GM19324 (cell line): Measurements from ENCODE around the gene CCDC172.
"Not testable (repeated sequence)": the region's sequence is repeated elsewhere in the genome, so short reads cannot be mapped to it uniquely, and the experiment has no call there.

ENCODE experiments used
- ATAC-seq: cut with Tn5 transposase; IDR thresholded peaks from one replicate; pipeline ENCODE4 v1.9.1; 2021; ENCODE audit warnings: mild to moderate bottlenecking, moderate library complexity; ENCODE audit not compliant: unreplicated experiment, low FRiP score

The CCDC172 gene

DNA sequence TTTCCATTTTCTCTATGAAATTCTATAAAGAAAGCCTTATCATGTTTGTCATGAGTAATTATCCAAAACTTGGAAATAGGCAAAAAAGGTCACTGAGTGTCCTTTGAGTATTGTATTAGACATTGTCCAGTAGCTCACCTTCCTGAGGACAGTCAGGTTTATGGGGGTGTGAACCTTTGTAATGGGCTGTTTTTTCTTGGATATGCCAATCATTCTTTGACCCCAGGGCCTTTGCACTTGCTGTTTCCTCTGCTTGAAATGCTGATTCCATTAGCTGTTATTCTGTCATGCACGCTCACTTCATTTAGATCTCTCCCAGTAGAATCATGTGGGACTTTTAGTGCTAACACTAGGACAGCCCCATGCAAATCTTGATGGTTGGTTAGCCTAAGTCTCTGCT lies 4.9 kb downstream of the CCDC172 start:
- ATAC-seq: no peak

DNA sequence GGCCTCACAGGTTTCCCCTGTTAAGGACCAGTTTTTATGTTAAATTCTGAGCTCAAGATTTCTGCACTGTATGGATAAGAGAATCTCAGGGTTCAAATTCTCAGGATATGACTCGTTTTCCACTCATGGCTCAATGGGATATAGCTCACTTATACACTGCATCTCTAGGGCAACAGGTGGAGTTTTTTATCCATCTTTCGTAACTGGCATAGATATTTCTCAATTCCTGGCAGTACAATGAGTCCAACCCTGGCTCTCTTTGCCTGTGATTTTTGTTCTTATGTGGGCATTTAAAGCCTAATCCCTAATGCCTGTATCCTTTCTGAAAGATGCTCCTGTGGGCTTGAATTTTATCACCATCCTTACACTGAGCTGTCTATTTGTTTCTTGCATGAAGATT lies 7.6 kb downstream of the CCDC172 start:
- ATAC-seq: no peak

DNA sequence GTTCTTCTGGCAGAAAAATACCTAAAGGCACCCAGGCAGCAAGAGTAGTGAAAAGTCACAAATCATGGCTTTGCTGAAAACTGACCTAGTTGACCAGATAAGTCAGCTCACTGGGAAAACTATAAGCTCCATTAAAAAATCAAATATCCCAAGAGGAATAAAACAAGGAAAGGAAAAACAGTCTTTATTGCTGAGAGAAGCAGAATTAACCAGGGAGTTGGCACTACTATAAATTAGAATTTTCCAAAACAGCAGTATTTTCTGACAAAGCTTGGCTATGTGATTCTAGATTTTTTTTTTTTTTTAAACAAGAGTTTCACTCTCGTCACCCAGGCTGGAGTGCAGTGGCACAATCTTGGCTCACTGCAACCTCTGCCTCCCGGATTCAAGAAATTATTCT lies 12.6 kb downstream of the CCDC172 start:
- no peak for ATAC-seq

DNA sequence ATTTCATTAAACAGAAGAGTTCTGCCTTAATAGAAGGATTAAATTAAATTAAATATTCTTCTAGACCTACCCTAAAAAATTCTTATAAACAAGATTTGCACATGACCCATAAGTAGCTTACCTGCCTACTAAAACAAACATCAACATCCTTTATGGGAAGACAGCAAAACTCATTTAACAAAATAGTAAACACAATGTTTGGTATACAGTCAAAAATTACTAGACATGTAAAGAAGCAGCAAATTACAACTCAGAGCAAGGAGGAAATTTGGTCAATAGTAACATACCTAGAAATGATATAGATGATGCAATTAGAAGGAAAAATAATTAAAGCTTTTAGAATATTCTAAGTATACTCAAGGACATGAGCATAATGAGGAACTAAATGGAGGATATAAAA lies 27.9 kb downstream of the CCDC172 start:
- no peak for ATAC-seq

DNA sequence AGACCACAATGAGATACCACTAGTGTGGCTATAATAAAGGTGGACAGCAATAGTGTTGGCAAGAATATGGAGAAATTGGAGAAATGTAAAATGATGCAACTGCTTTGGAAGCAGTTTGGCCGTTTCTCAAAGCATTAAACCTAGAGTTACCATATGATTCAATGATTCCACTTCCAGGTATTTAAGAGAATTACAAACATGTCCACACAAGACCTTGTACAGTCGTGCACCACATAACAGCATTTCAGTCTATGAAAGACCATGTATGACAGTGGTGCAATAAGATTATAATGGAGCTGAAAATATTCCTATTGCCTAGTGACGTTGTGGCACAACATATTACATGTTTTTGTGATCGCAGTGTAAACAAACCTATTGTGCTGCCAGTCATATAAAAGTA lies 29.6 kb downstream of the CCDC172 start:
- ATAC-seq: no peak

DNA sequence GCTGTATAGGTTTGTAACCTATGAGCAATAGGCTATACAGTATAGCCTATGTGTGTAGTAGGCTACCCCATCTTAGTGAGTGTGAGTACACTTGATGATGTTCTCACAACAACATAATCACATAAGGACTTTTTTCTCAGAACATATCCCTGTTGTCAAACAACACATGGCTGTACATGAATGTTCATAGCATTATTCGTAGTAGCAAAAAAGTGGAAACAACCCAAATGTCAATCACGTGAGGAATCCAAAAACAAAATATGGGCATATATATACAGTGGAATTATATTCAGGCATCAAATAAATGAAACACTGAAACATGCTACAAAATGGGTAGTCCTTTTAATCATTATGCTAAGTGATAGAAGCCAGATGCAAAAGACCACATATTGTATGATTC lies 31.1 kb downstream of the CCDC172 start:
- ATAC-seq: no peak

DNA sequence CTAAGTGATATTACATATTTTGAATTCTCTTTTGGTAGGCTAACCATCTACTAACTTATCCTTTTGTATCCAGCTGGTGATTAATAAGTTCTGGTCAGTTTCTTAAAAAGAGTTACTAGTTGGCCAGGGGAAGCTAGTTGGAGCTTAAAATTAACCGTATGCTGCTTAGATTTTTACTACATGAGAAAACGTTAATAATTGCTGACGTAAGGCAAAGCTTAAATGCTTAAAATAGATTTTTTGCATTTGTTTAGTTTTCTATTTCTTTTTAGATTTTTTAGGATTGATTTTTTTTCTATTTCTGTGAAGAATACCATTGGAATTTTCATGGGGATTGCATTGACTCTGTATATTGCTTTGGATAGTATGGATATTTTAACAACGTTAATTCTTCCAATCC lies 32.6 kb downstream of the CCDC172 start:
- ATAC-seq: no peak

DNA sequence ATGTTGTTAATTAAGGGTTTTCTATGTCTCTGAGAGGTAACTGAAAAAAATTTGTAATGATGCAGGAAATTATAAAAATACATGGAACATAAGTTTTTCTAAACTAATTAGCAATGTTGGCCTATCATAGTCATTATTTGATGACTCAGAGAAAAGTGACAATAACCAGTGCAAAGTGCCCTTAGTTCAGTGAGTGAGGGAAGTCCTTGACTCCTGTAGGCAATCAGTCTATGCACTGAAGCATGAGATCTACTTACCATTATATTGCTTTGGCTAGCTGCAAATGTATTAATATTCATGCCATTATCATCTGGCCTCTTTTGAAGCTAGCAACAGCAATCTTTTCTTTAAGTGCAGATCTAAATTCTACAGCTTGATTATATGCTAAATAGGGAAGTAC lies 40.6 kb downstream of the CCDC172 start:
- no peak for ATAC-seq

DNA sequence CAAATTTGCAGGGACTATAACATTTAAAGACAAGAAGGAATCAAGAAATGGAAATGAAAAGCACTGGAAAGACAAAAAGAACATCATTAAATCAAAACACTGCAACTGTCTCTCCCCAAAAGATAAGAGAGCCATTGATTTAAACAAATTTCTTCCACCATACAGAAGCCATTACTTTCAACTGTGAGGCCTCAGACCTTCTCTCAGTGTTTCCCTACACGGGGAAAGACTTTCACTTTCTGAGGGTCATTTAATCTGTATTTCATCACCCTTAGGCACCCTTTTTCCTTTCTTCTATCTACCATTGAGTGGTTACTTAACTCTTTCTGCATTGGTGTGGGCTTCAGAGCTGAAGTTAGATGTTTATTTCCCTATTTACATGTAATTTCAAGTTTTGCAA lies 47.5 kb downstream of the CCDC172 start:
- no peak for ATAC-seq

DNA sequence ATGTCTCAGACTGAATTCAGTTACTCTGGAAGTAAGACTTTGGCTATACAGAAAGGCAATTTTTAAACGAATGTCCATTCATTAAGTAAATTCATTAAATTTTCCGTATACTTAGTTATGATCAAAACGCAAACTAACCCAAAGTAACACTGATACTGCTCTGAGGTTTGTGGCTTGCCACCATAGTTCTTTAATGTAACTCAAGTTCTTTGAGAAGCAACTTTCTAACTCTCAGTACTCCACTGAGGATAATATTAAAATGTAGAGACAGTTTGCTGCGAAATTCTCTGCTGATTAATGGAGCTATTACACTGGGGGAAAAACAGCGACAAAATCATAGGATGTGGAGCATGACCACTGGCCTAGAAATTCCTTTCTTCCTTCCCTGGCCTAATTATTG lies 58.0 kb downstream of the CCDC172 start:
- ATAC-seq: no peak

DNA sequence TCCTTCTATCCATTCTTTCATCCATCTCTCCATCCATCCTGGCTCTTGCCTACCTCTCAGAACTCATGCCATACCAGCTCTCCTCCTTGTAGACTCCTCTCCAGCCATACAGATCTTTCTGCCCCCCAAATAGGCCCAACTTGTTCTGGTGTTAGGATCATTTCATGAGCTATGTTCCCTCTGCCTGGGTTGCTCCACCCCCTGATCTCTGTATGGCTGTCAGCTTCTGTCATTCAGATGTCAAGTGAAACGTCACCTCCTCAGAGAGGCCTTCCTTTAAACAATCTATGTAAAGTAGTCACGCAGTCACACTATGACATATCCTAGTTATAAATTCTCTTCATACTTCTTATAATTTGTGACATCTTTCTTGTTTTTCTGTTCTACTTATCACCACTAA lies 61.1 kb downstream of the CCDC172 start:
- no peak for ATAC-seq

DNA sequence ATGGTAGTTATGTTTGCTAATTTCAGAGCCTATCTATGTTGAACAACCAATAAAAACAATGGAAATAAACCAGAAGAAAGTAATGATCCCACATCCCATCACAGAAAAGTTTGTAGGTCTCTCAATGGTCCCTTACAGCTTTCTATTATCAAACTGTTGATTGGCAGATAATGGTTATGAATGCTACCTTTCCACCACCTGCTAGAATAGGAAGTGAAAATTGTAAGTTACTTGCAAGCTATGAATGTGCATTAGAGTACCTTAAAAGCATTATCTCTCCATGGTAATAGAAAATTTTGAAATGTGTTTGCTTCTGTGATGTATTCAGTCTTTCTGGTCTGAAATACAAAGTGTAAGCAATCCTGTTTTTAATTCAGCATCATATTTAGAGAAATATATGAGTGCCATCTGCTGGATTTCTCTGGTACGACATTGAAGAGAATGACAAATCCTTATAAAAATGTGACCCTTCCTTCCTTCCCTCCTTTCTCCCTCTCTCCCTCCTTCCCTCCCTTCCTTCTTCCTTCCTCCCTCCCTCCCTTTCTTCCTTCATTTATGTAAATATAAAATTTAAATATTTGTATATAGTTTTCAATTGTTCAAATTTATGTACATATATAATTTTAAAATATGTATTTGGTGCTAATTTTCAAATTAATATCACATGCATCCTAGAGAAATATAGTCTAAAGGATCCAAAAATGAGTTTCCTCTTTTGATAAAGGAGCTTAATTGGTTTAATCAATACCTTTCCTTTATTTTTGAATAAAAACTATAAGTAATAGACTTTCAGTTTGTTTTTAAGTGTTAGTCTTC lies 62.0 kb downstream of the CCDC172 start:
- ATAC-seq: no peak

DNA sequence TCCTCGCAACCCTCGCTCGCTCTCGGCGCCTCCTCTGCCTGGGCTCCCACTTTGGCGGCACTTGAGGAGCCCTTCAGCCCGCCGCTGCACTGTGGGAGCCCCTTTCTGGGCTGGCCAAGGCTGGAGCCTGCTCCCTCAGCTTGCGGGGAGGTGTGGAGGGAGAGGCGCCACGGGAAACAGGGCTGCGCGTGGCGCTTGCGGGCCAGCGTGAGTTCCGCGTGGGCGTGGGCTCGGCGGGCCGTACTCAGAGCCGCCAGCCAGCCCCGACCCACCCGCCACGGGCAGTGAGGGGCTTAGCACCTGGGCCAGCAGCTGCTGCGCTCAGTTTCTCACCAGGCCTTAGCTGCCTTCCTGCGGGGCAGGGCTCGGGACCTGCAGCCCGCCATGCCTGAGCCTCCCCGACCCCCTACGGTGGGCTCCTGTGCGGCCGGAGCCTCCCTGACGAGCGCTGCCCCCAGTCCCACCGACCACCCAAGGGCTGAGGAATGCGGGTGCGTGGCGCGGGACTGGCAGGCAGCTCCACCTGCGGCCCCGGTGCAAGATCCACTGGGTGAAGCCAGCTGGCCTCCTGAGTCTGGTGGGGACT lies 69.1 kb downstream of the CCDC172 start:
- not testable (repeated sequence) for ATAC-seq

DNA sequence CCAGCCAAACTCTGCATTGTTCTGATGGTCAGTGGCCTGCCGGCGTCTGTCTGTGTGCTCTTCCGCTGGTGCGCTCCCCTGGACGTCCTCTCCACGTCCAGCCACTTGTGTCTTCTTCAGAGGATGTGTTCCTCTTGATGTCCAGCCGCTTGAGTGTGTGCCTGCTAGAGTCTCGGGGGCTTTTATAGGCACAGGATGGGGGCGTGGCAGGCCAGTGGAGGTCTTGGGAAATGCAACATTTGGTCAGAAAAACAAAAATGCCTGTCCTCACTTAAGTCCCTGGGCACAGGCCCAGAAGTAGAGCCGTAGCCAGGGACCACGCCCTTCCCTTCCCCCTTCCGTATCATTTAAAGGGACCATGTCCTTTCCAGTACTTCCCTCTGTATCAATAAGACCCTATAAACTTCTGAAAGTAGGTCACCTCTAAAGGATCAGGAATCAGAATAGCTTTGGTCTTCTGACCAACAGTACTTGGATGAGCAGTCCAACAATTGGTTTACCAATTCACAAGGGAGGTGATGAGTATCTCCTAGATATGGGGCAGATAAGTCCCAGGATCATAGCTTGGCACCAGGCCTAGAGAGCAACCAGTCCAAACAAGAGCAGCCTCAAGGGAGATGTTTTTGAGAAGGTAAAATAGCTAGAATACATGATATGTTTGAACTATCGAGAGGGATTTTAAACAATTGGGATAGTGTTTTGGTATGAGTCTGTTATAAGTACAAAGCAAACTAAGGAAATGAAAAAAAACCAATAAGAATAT lies 71.2 kb downstream of the CCDC172 start:
- no peak for ATAC-seq

DNA sequence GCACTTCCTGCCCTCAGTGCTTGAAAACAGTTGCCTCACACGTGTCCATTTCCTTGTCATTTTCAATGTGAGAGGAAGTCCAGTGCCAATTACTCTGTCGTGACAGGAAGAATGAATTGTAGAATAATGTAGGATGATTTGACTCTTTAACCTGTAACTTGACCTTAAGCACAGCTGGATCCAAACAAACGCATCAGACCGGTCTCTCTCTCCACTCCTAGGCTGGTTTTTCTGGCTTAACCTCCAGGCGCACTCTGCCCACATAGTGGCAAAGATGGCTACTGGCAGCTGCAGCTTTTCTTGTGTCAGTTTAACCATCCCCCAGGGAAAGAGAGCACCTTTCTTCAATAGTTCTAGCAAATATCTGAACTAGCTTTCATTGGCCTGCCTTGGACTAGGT lies 74.0 kb downstream of the CCDC172 start:
- ATAC-seq: no peak

DNA sequence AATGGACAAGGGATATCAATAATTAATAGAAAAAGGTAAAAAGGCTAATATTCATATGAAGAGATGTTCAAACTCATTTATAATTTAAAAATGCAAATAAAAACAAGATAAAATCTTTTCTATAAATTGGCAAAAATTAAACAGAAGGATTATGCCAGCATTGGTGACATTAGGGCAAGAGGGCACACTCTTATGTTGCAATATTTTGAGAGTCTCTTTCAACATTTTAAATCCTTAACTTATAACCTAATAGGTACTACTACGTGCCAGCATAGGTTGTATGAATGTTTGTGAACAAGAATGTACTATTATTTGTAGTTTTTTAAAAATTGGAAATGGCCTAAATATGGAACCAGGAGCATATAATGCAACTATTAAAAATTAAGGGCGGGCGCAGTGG lies 78.6 kb downstream of the CCDC172 start:
- ATAC-seq: no peak

DNA sequence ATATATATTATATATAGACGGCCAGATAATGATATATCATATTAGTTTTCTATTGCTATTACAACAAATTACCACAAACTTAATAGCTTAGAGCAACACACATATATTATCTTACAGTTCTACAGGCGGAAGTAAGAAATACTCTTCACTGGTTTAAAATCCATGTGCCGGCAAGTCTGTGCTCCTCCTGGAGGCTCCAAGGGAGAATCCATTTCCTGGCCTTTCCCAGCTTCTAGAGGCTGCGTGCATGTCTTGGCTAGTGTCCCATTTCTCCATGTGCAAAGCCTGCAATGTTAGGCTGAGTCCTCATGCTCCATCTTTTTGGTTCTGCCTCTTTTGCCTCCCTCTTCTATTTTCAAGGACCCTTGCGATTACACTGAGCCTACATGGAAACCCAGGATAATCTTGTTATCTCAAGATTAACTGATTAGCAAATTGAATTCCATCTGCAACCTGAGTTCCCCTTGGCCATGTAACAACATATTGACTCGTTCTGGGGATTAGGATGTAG lies 79.5 kb downstream of the CCDC172 start:
- no peak for ATAC-seq

DNA sequence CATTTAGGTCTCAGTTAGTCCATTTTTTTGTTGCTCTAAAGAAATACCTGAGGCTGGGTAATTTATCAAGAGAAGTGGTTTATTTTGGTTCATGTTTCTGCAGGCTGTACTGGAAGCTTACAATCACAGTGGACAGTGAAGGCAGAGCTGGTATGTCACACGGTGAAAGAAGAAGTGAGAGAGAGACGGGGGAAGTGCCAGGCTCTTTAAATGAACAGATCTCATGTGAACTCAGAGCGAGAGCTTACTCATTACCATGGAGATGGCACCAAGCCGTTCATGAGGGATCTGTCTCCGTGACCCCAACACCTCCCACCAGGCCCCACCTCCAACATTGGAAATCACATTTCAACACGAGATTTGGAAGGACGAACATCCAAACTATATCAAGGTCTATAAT lies 84.5 kb downstream of the CCDC172 start:
- ATAC-seq: no peak

DNA sequence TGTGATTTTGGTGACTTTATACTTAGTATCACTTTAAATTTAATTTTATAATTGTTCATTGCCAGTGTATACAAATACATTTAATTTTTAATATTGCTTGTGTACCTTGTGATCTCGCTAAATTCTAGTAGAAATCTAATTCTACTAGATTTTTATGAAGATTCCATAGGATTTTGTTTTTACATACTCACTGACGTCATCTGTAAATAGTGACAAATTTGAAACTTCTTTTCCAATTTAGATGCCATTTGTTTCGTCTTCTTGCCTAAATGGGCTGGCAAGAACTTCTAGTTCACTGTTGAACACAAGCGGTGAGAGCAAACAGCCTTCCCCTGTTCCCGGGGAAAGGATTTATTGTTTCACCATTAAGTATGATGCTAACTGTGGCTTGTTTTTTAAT lies 86.1 kb downstream of the CCDC172 start:
- no peak for ATAC-seq

DNA sequence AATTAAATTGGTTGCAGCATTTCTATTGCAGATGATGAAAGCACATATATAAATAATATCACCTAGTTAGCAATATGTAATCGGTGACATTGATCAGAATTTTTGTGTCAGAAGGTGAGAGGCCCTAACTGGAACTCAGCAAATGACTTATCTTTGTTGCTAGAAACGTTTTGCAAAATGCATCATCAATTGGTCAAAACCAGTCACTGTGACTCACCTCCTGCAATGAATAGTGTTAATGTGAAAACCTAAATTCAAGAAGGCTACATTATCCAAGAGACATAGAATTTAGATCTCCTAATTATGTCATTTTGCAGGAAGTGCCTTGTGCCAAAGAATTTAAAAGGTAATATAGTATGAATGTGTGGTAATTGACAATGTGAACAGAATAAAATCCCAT lies 93.6 kb downstream of the CCDC172 start:
- no peak for ATAC-seq

DNA sequence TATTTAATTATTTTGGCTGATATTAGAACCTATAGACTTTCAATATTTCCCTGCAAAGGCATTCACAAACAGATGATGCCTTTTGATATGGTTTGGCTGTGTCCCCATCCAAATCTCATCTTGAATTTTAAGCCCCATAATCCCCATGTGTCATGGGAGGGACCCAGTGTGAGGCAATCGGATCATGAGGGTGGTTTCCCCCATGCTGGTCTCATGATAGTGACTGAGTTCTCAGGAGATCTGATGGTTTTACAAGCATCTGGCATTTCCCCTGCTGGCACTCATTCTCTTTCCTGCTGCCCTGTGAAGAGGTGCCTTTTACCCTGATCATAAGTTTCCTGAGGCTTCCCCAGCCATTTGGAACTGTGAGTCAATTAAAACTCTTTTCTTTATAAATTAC lies 94.1 kb downstream of the CCDC172 start:
- no peak for ATAC-seq

DNA sequence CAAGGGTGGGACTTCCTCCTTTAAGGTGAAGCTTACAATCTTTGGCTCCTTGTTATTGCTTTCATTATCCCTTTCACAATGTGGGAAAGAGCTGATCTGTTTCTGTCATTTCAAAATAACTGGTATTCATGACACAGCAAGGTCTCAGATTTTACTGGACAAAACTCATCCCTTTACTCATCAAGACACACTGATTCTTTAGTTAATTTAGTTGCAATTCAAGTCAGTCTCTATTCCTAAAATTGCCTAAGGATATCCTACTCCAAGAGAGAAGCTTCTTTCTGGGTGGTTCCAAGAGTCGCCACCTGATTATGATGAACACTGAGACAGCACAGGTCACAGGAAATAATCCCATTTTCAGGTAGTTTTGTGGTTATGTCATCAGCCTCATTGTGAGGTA lies 97.6 kb downstream of the CCDC172 start:
- ATAC-seq: no peak
